SW 1271 (cell line): Measurements from ENCODE around the gene NFAT5.
"Not testable (repeated sequence)": the region's sequence is repeated elsewhere in the genome, so short reads cannot be mapped to it uniquely, and the experiment has no call there.

ENCODE experiments used
- DNase-seq, 2 experiments: peaks; one replicate each; lab custom pipeline; 2025; lab: John Stamatoyannopoulos, UW

The NFAT5 gene

DNA sequence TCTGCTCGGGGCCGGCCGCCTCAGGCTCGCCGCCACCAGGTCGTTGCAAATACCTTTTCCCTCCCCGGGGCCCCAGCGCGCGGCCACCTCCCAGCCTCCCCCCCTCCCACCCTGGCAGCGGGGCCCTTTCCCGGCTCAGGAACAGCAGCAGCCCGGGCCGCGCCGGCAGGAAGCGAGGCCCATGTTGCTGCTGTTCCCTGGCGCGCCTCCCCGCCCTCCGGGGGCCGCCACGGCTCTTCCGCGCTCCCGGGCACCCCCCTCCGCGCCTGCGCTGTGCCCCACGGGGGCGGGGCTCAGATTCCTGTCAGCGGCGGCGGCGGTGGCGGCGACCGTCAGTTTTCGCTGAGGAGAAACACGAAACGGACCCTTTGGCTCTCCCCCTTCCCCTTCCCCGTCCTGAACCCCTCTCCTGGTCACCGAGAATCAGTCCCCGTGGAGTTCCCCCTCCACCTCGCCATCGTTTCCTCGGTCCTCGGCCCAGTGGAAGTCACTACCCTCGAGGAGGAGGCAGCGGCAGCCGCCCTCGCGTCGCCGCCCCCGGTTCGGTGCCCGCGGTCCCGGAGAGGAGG, at the start of gene NFAT5:
NFAT5 (plus strand) TSS at position 296 of the 569 bp plus-strand sequence. CDS start 336 bp downstream, outside the sequence.
- peak; percentile 59 to 79 for DNase-seq

DNA sequence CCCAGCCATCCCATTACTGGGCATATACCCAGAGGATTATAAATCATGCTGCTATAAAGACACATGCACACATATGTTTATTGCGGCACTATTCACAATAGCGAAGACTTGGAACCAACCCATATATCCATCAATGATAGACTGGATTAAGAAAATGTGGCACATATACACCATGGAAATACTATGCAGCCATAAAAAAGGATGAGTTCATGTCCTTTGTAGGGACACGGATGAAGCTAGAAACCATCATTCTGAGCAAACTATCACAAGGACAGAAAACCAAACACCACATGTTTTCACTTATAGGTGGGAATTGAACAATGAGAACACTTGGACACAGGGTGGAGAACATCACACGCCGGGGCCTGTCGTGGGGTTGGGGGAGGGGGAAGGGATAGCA, 47.9 kb upstream of the NFAT5 start:
- DNase-seq: not testable (repeated sequence)

GRCh38 chr16:69520413-69520799, 45.4 kb upstream of the NFAT5 start:
- DNase-seq: no peak

DNA sequence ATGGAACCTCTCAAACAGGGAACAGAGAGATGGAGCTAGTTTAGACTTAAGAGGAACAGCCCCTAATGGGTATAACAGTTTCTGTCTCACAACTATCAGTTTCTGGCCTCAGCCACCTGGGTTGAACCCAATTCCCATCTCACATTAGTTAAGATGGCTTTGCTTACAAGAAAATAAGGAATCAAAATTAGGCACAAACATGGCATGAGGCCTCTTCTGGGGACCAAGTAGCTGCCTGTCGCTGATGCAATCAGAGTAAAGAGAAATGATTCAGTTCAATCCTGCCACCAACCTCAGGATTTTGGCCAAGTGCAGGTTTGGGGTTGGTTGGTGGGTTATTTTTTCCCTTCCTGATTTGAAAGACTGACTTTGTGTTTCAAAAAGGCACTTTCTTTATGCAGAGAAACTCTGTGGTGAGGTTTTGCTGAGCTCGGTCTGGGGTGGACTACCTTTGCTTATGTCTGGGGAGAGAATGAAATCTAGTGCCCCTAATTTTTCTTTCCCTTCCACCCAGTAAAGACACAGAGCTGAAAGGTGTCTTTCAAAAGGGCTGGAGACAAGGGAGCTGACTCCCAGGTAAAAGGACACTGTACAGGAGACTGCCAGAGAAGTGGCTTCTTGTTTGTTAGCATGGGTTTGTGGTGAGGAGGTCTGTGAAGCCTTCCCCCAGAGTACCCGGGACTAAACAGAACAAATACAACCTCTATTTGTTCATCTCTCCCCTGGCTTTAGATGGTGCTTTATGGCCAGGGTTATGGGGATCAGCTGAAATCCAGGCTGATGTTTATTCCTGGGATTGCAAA, 44.8 kb upstream of the NFAT5 start:
- no peak for DNase-seq

DNA sequence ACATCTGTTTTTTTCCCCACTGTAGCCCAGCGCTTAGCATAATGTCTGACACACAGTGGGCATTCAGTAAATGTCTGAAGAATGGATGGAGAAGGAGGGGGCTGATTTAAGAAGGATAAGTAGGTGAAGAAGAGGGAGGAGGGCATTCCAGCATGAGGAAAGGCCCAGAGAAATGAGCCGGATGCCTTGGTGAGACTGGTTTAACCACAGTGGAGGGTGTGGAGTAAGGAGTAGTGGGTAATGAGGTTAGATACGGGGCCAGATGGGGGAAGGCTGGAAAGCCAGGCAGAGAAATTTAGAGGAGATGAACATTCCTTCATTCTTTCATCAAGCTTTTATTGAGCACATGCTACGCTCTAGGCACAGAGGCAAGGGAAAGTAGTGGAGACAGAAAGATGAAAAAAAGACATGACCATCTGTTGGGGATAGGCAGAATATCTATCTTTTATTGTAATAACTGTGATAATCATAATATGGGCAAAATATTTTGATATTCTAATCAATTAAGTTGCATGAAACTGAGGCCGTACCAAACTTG, 43.7 kb upstream of the NFAT5 start:
- no peak for DNase-seq

DNA sequence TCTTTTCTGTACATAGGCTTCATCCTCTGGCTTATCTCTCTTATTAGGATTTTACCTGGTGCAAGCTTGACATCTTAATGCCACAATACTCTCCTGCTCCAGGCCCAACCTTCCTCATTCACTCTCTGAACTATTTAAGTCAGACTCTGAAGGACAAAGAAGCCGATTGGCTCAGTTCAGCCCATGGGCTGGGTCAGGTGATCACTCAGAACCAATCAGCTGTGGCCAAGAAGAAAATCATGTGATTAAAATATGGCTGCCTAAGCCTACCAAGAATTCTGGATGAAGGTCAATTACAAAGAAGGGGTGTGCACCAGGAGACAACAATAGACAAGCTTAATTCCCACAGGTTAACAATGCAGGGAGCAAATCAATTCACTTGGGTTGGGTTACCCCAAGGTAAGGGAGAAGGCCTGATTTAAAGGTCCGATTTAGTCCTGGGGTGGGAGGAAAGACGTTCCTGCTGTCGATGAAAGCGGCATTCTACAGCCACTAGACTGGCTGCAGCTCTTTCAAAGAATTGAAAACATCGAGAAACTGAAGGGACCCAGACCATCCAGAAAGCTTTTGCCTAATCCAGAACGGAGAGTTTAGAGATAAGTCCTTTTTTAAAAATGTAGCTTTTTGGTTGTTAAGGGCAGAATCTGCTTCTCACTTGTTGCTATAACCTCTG, 42.9 kb upstream of the NFAT5 start:
- peak in 1 of 2 experiments; percentile 14 for DNase-seq

DNA sequence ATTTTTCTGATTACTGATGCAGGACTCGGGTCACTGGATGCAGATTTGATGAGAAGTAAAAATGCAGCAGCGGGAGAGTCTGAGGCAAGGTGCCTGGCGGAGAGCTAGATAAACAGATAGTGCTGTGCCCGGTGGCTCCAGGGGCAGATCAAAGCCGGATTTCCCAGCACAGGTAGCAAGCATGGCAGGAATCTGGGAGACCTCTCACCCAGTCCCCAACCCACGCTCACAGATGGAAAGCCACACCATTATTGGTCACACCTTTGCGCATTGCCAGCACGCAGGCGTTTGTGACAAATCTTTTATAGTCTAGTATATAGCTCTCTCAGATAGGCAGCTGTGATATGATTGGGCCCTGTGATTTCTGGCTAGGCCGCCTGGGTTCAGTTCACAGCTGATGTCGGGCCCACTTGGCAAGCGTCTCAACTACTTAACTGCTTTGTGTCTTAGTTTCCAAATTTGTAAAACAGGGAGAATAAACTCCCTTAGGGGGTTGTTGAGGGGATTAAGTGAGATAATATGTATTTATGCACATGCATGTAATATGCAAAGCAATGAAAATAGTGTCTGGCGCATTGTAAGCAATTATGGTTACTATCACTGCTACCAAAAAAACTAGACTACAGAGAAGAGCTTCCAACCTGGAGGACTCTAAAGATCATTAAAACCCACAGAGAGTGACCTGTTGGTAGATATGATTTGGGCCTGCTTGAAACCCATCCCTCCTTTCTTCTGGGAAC, 42.0 kb upstream of the NFAT5 start:
- no peak for DNase-seq

- DNase-seq: no peak
These were observed 38.7 kb upstream of the NFAT5 start for GRCh38 chr16:69526831-69527655.

GRCh38 chr16:69531988-69532387, 33.8 kb upstream of the NFAT5 start:
- no peak for DNase-seq

DNA sequence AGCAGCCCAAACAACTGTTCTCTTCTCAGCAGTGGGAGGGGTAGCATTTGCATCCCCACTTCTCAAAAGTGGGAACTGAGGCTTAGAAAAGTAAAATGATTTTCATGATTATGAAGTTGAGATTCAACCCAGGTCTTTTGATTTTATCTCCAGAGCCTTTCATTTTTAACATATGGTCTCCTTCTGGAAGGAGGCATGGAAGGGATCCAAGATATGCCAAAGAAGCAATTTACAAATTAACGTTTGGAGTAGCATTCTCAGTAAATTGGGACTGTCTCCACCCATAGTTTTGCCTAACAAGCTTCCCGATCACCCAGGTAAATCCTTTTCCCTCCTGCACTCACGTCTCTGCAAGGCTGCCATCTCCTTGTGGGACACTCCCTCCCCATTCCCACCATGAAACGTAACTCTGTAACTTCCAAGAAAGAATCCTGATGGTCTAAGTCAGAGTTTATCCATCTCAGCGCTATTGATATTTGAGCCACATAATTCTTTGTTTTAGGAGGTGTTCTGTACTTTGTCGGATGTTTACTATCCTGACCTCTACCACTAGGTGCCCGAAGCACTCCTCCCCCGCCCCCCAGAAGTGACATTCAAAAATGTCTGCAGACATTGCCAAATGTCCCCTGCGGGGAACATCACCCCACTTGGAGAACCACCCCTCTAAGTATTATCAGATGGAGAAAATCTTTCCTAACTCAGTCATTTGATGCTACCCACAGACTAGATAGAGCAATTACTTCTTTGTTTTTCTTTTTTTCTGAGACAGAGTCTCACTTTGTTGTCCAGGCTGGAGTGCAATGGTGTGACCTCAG, 32.9 kb upstream of the NFAT5 start:
- no peak for DNase-seq

DNA sequence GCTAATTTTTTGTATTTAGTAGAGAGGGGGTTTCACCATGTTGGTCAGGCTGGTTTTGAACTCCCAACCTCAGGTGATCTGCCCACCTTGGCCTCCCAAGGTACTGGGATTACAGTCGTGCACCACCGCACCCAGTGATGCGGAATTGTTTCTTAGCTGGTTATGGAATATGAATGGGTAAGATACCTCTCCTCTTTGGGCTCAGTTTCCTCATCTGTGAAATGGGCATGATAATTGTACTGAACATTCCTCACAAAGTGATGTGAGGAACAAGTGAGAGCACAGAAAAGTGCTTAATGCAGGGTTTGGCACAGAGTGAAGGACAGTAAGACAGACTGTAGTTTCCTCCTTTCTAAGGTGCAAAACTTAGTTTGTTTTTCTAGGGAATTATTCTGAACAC, 31.0 kb upstream of the NFAT5 start:
- DNase-seq: no peak

DNA sequence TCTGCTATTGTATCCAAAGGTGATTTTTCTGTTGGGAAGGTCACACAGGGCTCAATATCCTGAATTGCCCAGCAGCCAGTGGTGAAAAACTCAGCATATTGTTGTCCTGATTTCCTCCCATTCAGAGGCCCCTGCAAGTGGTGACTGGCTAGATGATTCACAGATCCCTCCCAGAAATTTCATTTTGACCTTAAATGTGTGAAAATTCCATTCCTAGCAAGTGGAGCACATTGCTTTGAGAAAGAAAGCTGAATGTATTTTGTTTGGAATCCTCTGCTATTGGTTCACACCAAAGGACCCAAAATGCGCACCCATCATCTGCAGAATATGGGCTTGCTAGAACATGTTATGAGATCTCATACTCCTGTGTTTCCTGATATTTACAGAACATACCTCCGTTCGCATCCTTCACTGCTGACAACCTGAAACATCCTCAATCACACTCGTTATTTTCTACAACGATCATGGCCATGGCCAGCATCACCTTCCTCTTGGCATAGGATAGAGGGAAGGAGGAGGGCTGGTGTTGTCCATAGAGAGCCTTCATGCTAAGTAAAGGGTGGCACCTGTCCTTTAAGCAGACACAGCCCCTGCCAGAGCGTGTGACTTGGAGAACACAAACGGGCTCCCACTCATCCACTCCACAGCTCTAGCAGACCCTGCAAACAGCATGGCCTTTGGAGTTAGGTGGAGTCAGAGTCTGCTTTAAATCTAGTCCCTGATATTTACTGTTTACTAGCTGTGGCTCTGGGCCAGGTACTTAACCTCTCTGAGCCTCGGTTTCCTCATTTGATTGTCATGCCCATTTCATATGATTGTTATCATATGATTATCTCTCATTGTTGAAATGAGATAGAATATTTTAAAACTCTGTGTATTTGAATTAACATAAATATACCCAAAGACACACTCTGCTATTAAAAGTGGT, 30.4 kb upstream of the NFAT5 start:
- DNase-seq: no peak

DNA sequence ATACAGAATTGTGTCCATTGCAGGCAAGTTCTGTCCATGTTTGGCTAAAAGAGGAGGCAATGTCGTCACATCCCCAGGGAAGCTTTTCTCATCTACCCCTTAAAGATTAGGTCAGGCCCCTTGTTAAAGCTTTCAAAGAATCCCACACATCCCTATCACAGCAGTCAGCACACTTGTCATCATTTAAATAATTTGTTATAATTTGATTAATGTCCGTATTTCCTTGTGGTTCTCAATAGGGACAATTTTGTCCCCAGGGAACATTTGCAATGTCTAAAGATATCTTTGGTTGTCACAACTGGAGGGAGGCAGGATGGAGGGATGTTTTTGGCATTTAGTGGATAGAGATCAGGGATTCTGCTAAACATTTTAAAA, 28.1 kb upstream of the NFAT5 start:
- no peak for DNase-seq

DNA sequence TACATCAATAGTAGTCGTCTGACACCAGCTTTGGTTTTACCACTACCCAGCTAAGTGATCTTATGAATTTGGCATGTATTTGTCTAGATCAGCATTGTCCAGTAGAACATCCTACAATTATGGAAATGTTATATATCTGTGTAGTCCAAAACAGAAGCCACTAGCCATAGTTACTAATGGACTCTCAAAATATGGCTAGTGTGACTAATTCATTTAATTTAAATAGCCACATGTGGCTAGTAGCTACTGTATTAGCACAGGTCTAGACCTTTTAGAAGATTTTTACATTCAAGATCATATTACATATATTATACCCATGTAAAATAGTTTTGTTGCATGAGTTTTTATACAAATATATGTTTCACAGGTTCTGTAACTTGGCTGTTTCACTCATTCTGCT, 27.0 kb upstream of the NFAT5 start:
- no peak for DNase-seq

DNA sequence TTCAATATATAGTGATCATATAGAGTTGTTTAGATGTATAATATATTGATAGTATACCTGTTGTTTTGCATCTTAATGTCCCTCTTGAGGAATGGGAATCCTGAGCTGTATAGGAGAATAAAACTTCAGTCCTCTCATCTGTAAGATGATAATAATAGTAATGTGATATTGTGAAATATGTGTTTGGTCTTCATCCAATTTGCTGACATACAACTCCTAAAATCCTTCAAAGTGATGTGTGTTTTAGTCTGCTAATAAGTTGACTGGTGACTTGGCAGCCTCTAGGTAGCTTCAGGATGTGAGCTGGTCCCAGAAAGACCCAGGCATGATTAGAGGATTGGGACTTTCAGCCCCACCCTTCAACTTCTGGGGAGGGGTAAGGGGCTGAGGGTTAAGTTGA, 22.8 kb upstream of the NFAT5 start:
- DNase-seq: no peak

- no peak for DNase-seq
These were observed 21.7 kb upstream of the NFAT5 start for GRCh38 chr16:69544088-69544487.

DNA sequence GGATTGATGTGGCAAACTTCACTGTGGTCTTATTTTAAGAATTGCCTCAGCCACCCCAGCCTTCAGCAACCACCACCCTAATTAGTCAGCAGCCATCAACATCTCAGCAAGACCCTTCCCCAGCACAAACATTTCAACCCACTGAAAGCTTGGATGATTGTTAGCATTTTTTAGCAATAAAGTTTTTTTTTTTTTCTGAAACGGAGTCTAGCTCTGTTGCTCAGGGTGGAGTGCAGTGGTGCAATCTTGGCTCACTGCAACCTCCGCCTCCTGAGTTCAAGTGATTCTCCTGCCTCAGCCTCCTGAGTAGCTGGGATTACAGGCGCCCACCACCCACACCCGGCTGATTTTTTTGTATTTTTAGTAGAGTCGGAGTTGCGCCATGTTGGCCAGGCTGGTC, 19.1 kb upstream of the NFAT5 start:
- not testable (repeated sequence) for DNase-seq

GRCh38 chr16:69553332-69553731, 12.4 kb upstream of the NFAT5 start:
- no peak for DNase-seq

DNA sequence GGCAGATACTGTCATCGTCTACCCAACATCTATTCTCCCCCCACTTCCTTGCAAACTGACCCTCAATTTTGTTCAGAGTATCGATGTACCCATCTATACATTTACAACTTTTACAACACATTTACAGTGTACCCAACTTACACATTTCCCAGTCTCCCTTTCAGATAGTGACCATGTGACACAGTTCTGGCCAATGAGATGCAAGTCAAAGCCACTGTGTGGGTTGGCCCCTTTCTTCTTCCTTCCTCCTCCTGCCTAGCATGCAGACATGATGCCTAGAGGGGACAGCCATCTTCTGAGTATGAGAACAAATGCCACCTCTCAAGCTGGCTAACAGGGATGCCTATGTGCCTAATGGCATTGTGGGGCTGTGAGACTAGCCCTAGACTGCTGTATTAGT, 11.3 kb upstream of the NFAT5 start:
- DNase-seq: no peak
